ENCODE data around the gene PTH1R.

The PTH1R gene

DNA sequence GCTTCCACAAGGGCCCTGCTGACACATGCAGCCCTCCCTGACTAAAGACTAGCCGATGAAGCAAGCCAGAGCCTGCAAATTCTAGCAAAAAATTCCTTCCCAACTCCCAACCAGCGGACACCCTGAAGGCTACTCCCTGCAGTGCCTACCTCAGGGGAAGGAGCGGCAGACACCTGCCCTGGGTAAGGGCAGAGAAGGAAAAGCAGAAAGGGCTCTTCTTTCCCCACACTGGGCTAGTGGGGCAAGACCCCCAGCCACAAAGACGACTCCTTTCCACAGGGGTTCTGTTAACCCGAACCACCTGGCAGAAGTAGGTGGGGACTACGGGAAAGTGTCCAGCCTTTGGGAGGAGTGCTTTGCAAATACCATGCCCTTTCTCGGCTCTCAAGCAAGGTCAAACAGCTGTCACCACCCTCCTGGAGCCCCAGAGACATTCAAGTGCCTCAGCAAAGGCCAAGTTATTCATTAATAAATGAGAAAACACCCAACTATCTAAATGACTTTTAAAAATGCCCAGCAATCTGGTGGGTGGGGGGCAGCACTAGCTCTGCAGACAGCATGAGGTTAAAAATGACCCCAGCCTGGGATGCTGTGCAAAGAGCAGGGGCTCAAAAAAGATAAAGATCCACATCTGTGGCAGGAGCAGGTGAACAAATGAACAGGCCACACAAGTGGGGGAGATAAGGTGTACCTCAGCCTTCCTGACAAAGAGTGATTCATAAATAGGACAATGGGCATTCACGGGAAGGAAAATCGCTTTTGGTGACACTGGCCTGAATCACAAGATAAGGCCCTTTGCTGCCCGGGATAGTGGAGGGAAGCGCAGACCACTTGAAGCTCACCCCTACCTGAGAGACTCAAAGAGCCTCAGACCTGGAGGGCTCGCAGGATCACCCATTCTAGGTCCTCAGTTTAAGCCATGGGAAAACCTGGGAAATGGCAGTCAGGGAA, 66.0 kb downstream of the PTH1R start:
- Histone ChIP-seq H3K9me3 (ENCODE audit: control insufficient read depth, insufficient read depth, low read length) (no peaks in the 10 kb centered on the region), H3K9ac (ENCODE audit: low read depth, low read length) (no peak overlapping the region), H3K4me1 (ENCODE audit: insufficient read depth, low read length) (0 out of 2 replicates have a peak, but pooled peaks cover 8% of the 10 kb centered on the region), H3K36me3 (ENCODE audit: insufficient read depth, low read length) (peaks cover 3% of the 10 kb centered on the region; the same call in 1 of the 2 replicates)

DNA sequence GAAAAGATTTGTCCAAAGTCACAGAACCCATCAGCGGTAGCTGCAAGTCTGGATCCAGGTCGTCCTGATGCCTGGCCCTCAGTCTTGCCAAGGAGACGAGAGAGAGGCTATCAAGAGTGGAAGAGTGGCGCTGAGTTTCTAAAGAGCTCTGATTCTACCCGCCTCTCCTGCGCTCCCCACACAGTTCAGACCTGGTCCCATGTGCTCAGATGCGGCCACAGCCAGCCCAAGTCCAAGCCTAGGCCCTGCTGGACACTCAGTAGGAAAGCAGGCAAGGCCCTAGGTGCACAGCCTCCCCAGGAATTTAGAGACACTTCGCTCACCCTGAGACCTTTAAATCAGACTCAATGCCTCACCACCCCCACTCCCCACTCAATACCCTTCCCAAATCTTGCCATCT, 66.7 kb downstream of the PTH1R start:
- Histone ChIP-seq H3K36me3 (ENCODE audit: insufficient read depth, low read length) (peaks cover 3% of the 10 kb centered on the region; the same call in 1 of the 2 replicates), H3K9ac (ENCODE audit: low read depth, low read length) (no peak overlapping the region), H3K9me3 (ENCODE audit: control insufficient read depth, insufficient read depth, low read length) (no peaks in the 10 kb centered on the region), H3K4me1 (ENCODE audit: insufficient read depth, low read length) (peaks cover 12% of the 10 kb centered on the region; the same call in 1 of the 2 replicates)

DNA sequence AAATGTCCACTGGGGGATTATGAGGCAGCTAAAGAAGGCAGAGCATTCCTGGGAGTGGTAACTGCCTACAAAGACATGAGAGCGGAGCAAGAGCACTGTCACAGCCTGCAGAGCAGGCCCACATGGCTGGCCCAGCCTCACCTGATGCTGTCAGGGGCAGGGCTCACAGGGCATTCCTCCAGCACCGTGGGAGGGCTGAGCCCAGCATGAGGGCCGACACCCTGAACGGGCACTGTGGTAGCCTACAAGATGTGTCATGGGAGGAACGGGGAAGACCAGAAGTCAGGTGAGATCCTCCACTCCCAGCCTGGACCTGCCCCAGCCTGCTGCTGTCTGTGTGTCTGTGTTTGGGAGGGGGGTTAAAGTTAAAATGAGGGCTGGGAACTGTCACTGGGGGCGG, 68.9 kb downstream of the PTH1R start:
- Histone ChIP-seq H3K9ac (ENCODE audit: low read depth, low read length) (no peak overlapping the region), H3K4me1 (ENCODE audit: insufficient read depth, low read length) (peaks cover 15% of the 10 kb centered on the region), H3K9me3 (ENCODE audit: control insufficient read depth, insufficient read depth, low read length) (no peaks in the 10 kb centered on the region), H3K36me3 (ENCODE audit: insufficient read depth, low read length) (no peaks in the 10 kb centered on the region)

DNA sequence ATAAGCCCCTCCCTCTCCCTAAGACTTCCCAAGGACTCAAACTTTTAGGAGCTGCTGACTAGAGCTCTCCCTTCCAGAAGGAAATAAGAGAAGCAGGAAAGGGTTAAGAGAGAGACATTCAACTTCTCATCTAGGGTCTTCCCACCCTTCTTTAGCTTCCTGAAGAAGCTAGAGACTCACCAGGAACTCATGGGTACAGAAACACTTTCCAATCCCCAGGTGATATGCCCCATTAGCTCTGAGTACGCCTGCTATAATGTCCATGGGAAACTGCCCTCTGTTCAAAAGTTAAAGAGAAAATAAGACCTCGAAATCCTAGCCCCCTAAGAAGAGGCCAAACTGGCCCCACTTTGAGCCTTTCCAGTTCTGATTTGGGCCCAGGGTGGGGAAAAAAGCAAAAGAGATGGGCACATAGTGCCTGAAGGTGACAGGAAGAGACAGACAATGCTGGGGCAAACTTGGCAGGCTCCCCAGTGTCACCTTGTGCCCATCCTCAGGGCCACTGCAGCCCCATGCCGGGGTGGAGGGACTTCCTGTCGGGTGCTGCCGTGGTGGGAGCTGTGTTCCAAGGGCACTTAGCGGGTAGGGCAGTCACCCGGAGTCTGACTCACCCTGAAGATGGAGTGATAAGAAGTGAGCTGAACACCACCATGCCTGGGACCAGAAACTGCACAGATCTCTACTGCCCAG, 69.5 kb downstream of the PTH1R start:
- H3K36me3 ChIP-seq (ENCODE audit: insufficient read depth, low read length) = no peaks in the 10 kb centered on the region
- peaks cover 15% of the 10 kb centered on the region for H3K4me1 ChIP-seq (ENCODE audit: insufficient read depth, low read length)
- H3K9me3 ChIP-seq (ENCODE audit: control insufficient read depth, insufficient read depth, low read length) = no peaks in the 10 kb centered on the region
- H3K9ac ChIP-seq (ENCODE audit: low read depth, low read length) = no peak overlapping the region

DNA sequence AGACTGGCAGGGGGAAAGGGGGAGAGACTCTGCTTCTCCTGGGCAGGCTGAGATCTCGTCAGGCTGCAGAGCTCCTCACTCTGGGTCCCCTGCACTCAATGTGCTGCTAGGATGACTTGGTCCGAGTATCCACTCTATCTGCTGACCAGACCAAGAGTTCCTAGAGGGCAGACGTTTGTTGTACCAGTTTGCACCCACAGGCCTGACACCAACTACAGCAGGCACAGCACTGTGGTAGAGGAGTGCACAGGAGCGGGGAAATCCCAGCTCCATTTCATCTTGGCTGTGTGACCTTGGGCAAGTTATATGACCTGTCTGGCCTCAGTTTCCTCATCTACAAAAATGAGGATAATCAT, 70.0 kb downstream of the PTH1R start:
- H3K4me1 ChIP-seq (ENCODE audit: insufficient read depth, low read length) = peaks cover 15% of the 10 kb centered on the region
- H3K9ac ChIP-seq (ENCODE audit: low read depth, low read length) = no peak overlapping the region
- H3K9me3 ChIP-seq (ENCODE audit: control insufficient read depth, insufficient read depth, low read length) = no peaks in the 10 kb centered on the region
- no peaks in the 10 kb centered on the region for H3K36me3 ChIP-seq (ENCODE audit: insufficient read depth, low read length)

DNA sequence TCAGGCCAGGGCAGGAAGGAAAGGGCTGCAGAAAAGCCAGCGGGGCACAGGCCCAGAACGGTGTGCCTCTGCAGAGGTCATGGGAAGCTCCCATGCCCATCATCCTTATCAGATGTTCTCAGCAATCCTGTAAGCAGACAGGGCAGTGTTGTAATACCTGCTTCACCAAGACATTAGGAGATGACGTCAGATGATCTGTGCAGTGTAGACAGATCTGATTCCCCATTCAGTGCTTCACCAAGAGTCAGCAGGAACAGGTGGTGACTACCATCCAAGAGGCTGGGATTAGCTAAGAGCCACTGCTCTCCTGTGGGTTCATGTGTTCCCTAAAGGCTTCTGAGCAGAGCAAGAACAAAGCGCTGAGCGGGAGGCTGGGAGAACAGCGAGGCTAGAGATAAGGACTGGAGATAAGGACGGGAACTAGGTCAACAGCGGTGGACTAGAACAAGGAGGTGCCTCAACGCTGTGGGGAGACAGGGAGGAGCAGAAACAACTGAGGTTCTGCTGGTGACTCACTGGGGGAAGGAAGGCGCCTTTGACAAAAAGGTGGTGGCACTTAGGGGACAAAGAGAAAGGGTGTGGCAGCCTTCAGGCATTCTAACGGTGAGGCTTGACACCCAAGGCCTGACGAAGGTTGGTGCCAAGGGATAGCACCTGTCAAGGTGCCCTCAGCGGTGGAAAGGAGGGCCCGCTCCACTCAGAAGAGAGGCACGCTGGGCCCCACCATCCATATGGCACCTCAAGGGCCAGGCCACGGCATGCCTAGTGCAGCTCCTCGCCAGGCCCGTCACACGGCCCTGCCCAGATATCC, 70.7 kb downstream of the PTH1R start:
- Histone ChIP-seq H3K9me3 (ENCODE audit: control insufficient read depth, insufficient read depth, low read length) (no peaks in the 10 kb centered on the region), H3K36me3 (ENCODE audit: insufficient read depth, low read length) (no peaks in the 10 kb centered on the region), H3K9ac (ENCODE audit: low read depth, low read length) (no peak overlapping the region), H3K4me1 (ENCODE audit: insufficient read depth, low read length) (peaks cover 22% of the 10 kb centered on the region)

DNA sequence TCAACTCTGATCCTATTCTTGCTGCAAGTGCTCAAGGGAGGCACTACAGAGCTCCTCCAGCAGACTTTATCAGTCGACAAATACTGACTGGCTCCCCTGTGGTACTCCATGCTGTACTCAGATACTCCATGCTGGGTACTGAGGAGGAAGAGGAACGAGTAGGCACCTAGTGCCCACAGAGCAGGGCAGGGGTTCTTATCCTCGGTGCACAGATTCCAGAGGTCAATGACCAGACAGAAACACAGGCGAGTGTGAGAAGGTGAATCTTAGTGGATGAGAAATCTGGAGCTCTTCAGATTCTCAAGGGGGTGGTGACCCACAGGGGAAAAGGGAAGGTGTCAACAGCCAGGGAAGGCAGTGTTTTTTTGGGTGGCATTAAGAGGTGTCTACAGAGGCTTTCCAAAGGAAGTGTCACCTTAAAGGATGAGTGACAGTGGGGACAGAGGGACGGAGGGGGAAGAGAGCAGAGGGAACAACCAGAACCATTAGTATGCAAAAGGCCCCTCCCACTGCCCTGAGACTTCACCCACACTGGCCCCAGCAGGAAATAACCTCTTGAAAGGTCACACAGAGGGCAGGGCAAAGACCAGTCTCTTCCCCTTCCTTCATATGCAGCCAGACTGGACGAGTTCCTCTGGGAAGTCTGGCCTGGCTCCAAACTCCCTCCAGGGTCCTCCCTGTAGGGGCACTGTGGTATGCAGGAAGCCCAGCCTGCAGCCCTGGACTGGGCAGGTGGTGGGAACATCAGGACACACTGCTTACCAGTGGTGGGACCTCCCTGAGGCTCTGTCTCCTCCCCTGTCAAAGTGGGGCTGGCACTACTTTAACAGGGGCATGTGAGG, 71.5 kb downstream of the PTH1R start:
- peaks cover 20% of the 10 kb centered on the region for H3K4me1 ChIP-seq (ENCODE audit: insufficient read depth, low read length)
- no peak overlapping the region for H3K9ac ChIP-seq (ENCODE audit: low read depth, low read length)
- H3K36me3 ChIP-seq (ENCODE audit: insufficient read depth, low read length) = no peaks in the 10 kb centered on the region

DNA sequence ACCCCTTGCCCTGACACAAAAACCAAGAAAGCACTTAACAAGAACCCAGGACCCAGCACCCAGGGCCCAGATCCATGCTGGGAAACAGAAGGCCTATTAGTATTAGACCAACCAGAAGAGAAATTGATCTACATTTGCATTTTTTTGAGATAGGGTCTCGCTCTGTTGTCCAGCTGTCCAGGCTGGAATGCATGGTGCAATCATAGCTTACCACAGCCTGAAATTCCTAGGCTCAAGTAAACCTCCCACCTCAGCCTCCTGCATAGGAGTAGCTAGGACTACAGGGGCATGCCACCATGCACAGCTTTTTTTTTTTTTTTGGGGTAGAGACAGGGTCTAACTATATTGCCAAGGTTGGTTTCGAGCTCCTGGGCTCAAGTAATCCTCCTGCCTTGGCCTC, 72.7 kb downstream of the PTH1R start:
- H3K36me3 ChIP-seq (ENCODE audit: insufficient read depth, low read length) = no peaks in the 10 kb centered on the region
- peaks cover 17% of the 10 kb centered on the region for H3K4me1 ChIP-seq (ENCODE audit: insufficient read depth, low read length)
- H3K9ac ChIP-seq (ENCODE audit: low read depth, low read length) = no peak overlapping the region
- no peaks in the 10 kb centered on the region for H3K9me3 ChIP-seq (ENCODE audit: control insufficient read depth, insufficient read depth, low read length)

More for the DNA sequence above, 71.5 kb downstream of the PTH1R start:
- H3K9me3 ChIP-seq (ENCODE audit: control insufficient read depth, insufficient read depth, low read length) = no peaks in the 10 kb centered on the region

DNA sequence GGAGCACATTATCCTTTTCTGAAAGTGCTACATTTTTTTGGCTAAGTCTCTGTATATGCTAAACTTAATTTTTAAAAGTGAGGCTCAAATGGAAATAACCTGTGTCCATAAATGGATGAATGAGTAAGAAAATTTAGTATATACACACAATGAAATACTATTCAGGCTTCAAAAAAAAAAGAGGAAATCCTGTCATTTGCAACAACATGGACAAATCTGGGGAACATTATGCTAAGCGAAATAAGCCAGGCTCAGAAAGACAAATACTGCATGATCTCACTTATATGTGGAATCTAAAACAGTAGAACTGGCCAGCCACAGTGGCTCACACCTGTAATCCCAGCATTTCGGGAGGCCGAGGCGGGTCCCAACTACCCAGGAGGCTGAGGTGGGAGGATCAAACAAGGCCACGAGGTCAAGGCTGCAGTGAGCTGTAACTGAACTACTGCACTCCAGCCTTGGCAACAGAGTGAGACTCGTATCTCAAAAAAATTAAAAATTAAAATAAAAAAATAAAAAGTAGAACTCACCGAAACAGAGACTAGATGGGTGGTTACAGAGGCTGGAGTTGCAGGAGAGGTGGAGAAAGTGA, 73.2 kb downstream of the PTH1R start:
- no peak overlapping the region for H3K9ac ChIP-seq (ENCODE audit: low read depth, low read length)
- no peaks in the 10 kb centered on the region for H3K36me3 ChIP-seq (ENCODE audit: insufficient read depth, low read length)
- no peaks in the 10 kb centered on the region for H3K9me3 ChIP-seq (ENCODE audit: control insufficient read depth, insufficient read depth, low read length)
- H3K4me1 ChIP-seq (ENCODE audit: insufficient read depth, low read length) = peaks cover 17% of the 10 kb centered on the region

DNA sequence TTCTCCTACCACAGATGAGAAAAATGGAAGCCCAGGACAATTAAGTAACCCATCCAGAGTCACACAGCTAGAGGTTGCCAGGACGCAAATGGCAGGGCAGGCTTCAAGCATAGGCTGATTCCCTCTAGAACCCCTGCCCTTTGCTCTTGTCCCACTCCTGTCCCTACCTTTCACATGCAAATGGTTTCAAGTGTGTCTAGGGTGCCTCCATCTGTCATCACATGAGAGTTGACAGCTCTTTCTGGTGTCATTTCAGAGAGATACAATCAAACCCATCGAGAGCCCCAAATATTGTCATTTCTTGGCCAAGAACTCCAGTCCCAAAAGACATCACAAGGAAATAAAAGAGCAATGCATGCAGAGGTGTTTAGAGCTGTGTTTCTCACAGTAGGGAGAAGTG, 75.3 kb downstream of the PTH1R start:
- H3K9me3 ChIP-seq (ENCODE audit: control insufficient read depth, insufficient read depth, low read length) = no peaks in the 10 kb centered on the region
- H3K9ac ChIP-seq (ENCODE audit: low read depth, low read length) = no peak overlapping the region
- H3K4me1 ChIP-seq (ENCODE audit: insufficient read depth, low read length) = peaks cover 17% of the 10 kb centered on the region
- H3K36me3 ChIP-seq (ENCODE audit: insufficient read depth, low read length) = no peaks in the 10 kb centered on the region
